Kidney (tissue), 14 donors: ENCODE measurements around the gene THSD4. TPM values are rescaled to one million over a fixed set of nuclear protein-coding genes. Genes with fewer than 3 reads are reported as not detected.

Experiments used
- DNase-seq, 5 donors: peaks; one replicate each; pipeline ENCODE4 v3.0.0-alpha.2; 2013 to 2020
- FAIRE-seq: peaks from 2 replicates; lab custom pipeline; 2012; peaks lifted over from hg19 to GRCh38; lab: Jason Lieb, UNC
- H3K27ac ChIP-seq, 2 donors: one replicate each; pipeline ENCODE4 v1.7.0; 2013; ENCODE audit warnings: low read depth in 2 of 2, low read length in 2 of 2, inconsistent platforms in 1 of 2
- H3K27me3 ChIP-seq: one replicate; pipeline ENCODE4 v1.7.1; 2013; ENCODE audit warnings: low read length, inconsistent platforms; ENCODE audit not compliant: control insufficient read depth, insufficient read depth
- H3K36me3 ChIP-seq, 3 donors: one replicate each; pipeline versions ENCODE4 v1.7.0 to v1.7.1; 2013; ENCODE audit warnings: low read length in 3 of 3, control low read depth in 1 of 3, inconsistent platforms in 1 of 3; ENCODE audit not compliant: insufficient read depth in 3 of 3, control insufficient read depth in 2 of 3
- H3K4me1 ChIP-seq, 3 donors: one replicate each; pipeline versions ENCODE4 v1.7.0 to v1.7.1; 2013; ENCODE audit warnings: low read length in 3 of 3, inconsistent platforms in 1 of 3, low read depth in 1 of 3; ENCODE audit not compliant: control insufficient read depth in 2 of 3, insufficient read depth in 2 of 3
- H3K4me3 ChIP-seq, 3 donors: one replicate each; pipeline versions ENCODE4 v1.7.0 to v1.8.1; 2013; ENCODE audit warnings: low read length in 3 of 3, control low read depth in 1 of 3, inconsistent platforms in 1 of 3
- H3K9ac ChIP-seq, 3 donors: one replicate each; pipeline versions ENCODE4 v1.7.0 to v1.7.1; 2013; ENCODE audit warnings: low read length in 3 of 3, control low read depth in 1 of 3, inconsistent platforms in 1 of 3
- H3K9me3 ChIP-seq, 3 donors: one replicate each; pipeline versions ENCODE4 v1.7.0 to v1.7.1; 2013; ENCODE audit warnings: low read length in 3 of 3, control low read depth in 1 of 3, inconsistent platforms in 1 of 3; ENCODE audit not compliant: control insufficient read depth in 2 of 3, insufficient read depth in 1 of 3
- CTCF ChIP-seq: IDR thresholded peaks from 3 replicates; pipeline ENCODE4 v1.5.1; 2012; ENCODE audit warnings: mild to moderate bottlenecking, moderate library complexity, borderline replicate concordance; ENCODE audit not compliant: insufficient read depth; ENCODE audit errors: extremely low read depth
- intact Hi-C: fragments of 100-400 bp; cut with DNase I; formaldehyde crosslinking; loops from one replicate; pipeline ENCODE4 v1.11.1; 2022
- polyA plus RNA-seq: library from polyadenylated mRNA; stranded (reverse); fragments of 350-450 nt; fragmentation: Illumina TruSeq; extraction: RNeasy Lipid Tissue Mini Kit (QIAGEN cat#74804); gene quantifications from one replicate; pipeline ENCODE4 v1.2.3, GENCODE V29; 2014; ENCODE audit warnings: low read depth, low replicate concordance; ENCODE audit not compliant: insufficient read depth
- total RNA-seq: library from RNA; stranded (reverse); fragmentation: NEBNext Ultra II Directional; extraction: Animal tissue kit (Norgen Biotek cat#: 25700); gene quantifications from one replicate; pipeline ENCODE4 v1.2.1, GENCODE V29; 2021
- donor health status: control.
- donor health status: control.
- donor health status: control.
- donor health status: control.
- donor health status: control.
- donor health status: DM: yes; HTN: yes; CAD: no.
- donor health status: Normal renal cell carcinoma (clear cell type).

The THSD4 gene
- total and polyA plus RNA-seq, 2 donors from 2014 or later: 9.4 to 36.3 TPM

- Histone ChIP-seq H3K9me3 (no peaks in the 10 kb centered on the region), H3K27ac (no peak overlapping the region), H3K27me3 (no peaks in the 10 kb centered on the region), H3K4me3 (no peak overlapping the region), H3K36me3 (no peaks in the 10 kb centered on the region), H3K9ac (no peak overlapping the region), H3K4me1 (no peaks in the 10 kb centered on the region)
- intact Hi-C loops: no loop called here
- FAIRE-seq (no peak), DNase-seq (no peak)
- no peak for TF ChIP-seq CTCF
These were observed 422.9 kb downstream of the THSD4 start for GRCh38 chr15:71538181-71538580.

- Histone ChIP-seq H3K4me1 (peaks cover 0 to 6% (median 2%) of the 10 kb centered on the region in 3 donors), H3K9me3 (no peaks in the 10 kb centered on the region), H3K27ac (no peak overlapping the region), H3K27me3 (no peaks in the 10 kb centered on the region), H3K4me3 (no peak overlapping the region), H3K9ac (no peak overlapping the region), H3K36me3 (no peaks in the 10 kb centered on the region)
- no peak for DNase-seq
- no peak for TF ChIP-seq CTCF
- FAIRE-seq: no peak
- intact Hi-C loops: no loop called here
These were observed 426.5 kb downstream of the THSD4 start for GRCh38 chr15:71541746-71542145.

GRCh38 chr15:71542836-71543235, 427.6 kb downstream of the THSD4 start:
- DNase-seq (no peak), FAIRE-seq (no peak)
- Histone ChIP-seq H3K36me3 (no peaks in the 10 kb centered on the region), H3K27me3 (no peaks in the 10 kb centered on the region), H3K9ac (no peak overlapping the region), H3K27ac (no peak overlapping the region), H3K4me3 (no peak overlapping the region), H3K9me3 (no peaks in the 10 kb centered on the region), H3K4me1 (peaks cover 0 to 6% (median 2%) of the 10 kb centered on the region in 3 donors)
- intact Hi-C loops: no loop called here
- TF ChIP-seq CTCF: no peak

GRCh38 chr15:71543413-71543812, 428.1 kb downstream of the THSD4 start:
- no peak for TF ChIP-seq CTCF
- peaks cover 0 to 6% (median 2%) of the 10 kb centered on the region in 3 donors for H3K4me1 ChIP-seq
- DNase-seq (no peak), FAIRE-seq (no peak)
- H3K9me3 ChIP-seq: no peaks in the 10 kb centered on the region
- intact Hi-C loops: no loop called here
- H3K4me3 ChIP-seq: no peak overlapping the region
- no peaks in the 10 kb centered on the region for H3K27me3 ChIP-seq
- H3K36me3 ChIP-seq: no peaks in the 10 kb centered on the region
- H3K27ac ChIP-seq: no peak overlapping the region
- no peak overlapping the region for H3K9ac ChIP-seq
